Endothelial cell of umbilical vein (primary cell): ENCODE data around the gene NRSN1. TPM values are rescaled to one million over a fixed set of nuclear protein-coding genes. Genes with fewer than 3 reads are reported as not detected.

Source experiments
- BruUV-seq: library from RNA; stranded (reverse); fragments of 400-500 nt; replicated peaks from 2 replicates; lab custom pipeline; 2021; lab: Mats Ljungman, UMichigan
- CTCF ChIA-PET: fragments of 300-600, 350-600 bp; sonication (Branson Sonifier 250); formaldehyde crosslinking; loops from one replicate; lab custom pipeline; 2021; ENCODE audit warnings: antibody characterized with exemption, inconsistent platforms; lab: Charles Lee
- POLR2A ChIA-PET: fragments of 300-600, 350-600 bp; sonication (Branson Sonifier 250); formaldehyde crosslinking; loops from one replicate; lab custom pipeline; 2021; ENCODE audit warnings: antibody characterized with exemption, inconsistent platforms; lab: Charles Lee
- DNase-seq: peaks from one replicate; pipeline ENCODE4 v3.0.0-alpha.2; 2011; ENCODE audit warnings: low read depth, low spot score
- FAIRE-seq: peaks from 2 replicates; lab custom pipeline; 2011; peaks lifted over from hg19 to GRCh38; lab: Jason Lieb, UNC
- H2AFZ ChIP-seq: 2 replicates; pipeline ENCODE4 v1.6.0; 2012; ENCODE audit warnings: low read depth, low read length, control low read depth, inconsistent platforms
- H3K27ac ChIP-seq: 2 replicates; pipeline ENCODE4 v1.5.1; 2011; ENCODE audit warnings: low read depth, mild to moderate bottlenecking, control low read depth, low read length, moderate library complexity; ENCODE audit not compliant: insufficient read depth
- H3K27me3 ChIP-seq, 2 experiments: 2 replicates each; pipeline versions ENCODE4 v1.6.0 to v1.6.1; 2011; ENCODE audit warnings: low read length in 2 of 2, mixed read lengths in 1 of 2; ENCODE audit not compliant: control insufficient read depth in 2 of 2, insufficient read depth in 2 of 2
- H3K36me3 ChIP-seq, 2 experiments: 2 replicates in 1 of 2; 3 replicates in 1 of 2; pipeline ENCODE4 v1.5.1; 2011; ENCODE audit warnings: low read length in 2 of 2, mild to moderate bottlenecking in 1 of 2, moderate library complexity in 1 of 2; ENCODE audit not compliant: control insufficient read depth in 2 of 2, insufficient read depth in 2 of 2; ENCODE audit errors: extremely low read depth in 1 of 2
- H3K4me1 ChIP-seq: 3 replicates; pipeline ENCODE4 v1.5.1; 2011; ENCODE audit warnings: mild to moderate bottlenecking, low read length; ENCODE audit not compliant: control insufficient read depth, insufficient read depth; ENCODE audit errors: extremely low read depth
- H3K4me2 ChIP-seq: 2 replicates; pipeline ENCODE4 v1.6.1; 2011; ENCODE audit warnings: low read length, control low read depth, mixed read lengths; ENCODE audit not compliant: insufficient read depth
- H3K4me3 ChIP-seq, 3 experiments: fragments of 200-600 bp in 1 of 3; sonication (generic), shearing (Covaris generic) in 1 of 3; replicated peaks in 1 of 3; 2 replicates each; pipeline ENCODE4 v1.5.1; 2011 to 2016; ENCODE audit warnings: control low read depth in 3 of 3, low read length in 3 of 3, mild to moderate bottlenecking in 2 of 3, inconsistent platforms in 1 of 3, low read depth in 1 of 3, moderate library complexity in 1 of 3; ENCODE audit not compliant: insufficient read depth in 1 of 3
- H3K79me2 ChIP-seq: 2 replicates; pipeline ENCODE4 v1.6.0; 2012; ENCODE audit warnings: low read length, inconsistent platforms; ENCODE audit not compliant: control insufficient read depth, insufficient read depth
- H3K9ac ChIP-seq: replicated peaks from 2 replicates; pipeline ENCODE3; 2011; ENCODE audit warnings: low read length, control low read depth; ENCODE audit not compliant: insufficient read depth; ENCODE audit errors: extremely low read depth
- H3K9me1 ChIP-seq: replicated peaks from 3 replicates; pipeline ENCODE4 v1.6.0; 2011; ENCODE audit warnings: mild to moderate bottlenecking, low read length; ENCODE audit not compliant: control insufficient read depth, insufficient read depth; ENCODE audit errors: extremely low read depth
- H3K9me3 ChIP-seq: replicated peaks from 2 replicates; pipeline ENCODE4 v1.5.1; 2012; ENCODE audit warnings: low read length, inconsistent platforms; ENCODE audit not compliant: control insufficient read depth, insufficient read depth
- H4K20me1 ChIP-seq: replicated peaks from 2 replicates; pipeline ENCODE3; 2011; ENCODE audit warnings: mild to moderate bottlenecking, low read length; ENCODE audit not compliant: control insufficient read depth, insufficient read depth; ENCODE audit errors: extremely low read depth
- EZH2 ChIP-seq: IDR thresholded peaks from 2 replicates; pipeline ENCODE4 v1.6.1; 2012; ENCODE audit warnings: borderline replicate concordance, low read depth, mild to moderate bottlenecking, moderate library complexity, low read length, inconsistent platforms; ENCODE audit not compliant: severe bottlenecking
- FOS ChIP-seq: IDR thresholded peaks from 2 replicates; pipeline ENCODE4 v1.6.1; 2011; ENCODE audit warnings: mild to moderate bottlenecking, low read length, moderate library complexity, borderline replicate concordance; ENCODE audit not compliant: insufficient read depth
- GATA2 ChIP-seq: IDR thresholded peaks from 2 replicates; pipeline ENCODE4 v1.7.0; 2011; ENCODE audit warnings: low read depth, mild to moderate bottlenecking, moderate library complexity, mixed read lengths, low read length; ENCODE audit not compliant: insufficient read length, insufficient read depth
- JUN ChIP-seq: IDR thresholded peaks from 2 replicates; pipeline ENCODE4 v1.6.1; 2011; ENCODE audit warnings: borderline replicate concordance, low read depth; ENCODE audit not compliant: insufficient read length, insufficient read depth
- MYC ChIP-seq: IDR thresholded peaks from one replicate; pipeline ENCODE4 v1.6.1; 2011; ENCODE audit warnings: mild to moderate bottlenecking, low read depth, low read length
- POLR2A ChIP-seq: IDR thresholded peaks from 2 replicates; pipeline ENCODE4 v1.6.1; 2012; ENCODE audit warnings: low read depth, mild to moderate bottlenecking, control low read depth, low read length
- POLR2AphosphoS5 ChIP-seq: IDR thresholded peaks from 2 replicates; pipeline ENCODE4 v1.6.1; 2012; ENCODE audit warnings: low read depth, mild to moderate bottlenecking, control low read depth, low read length, moderate library complexity; ENCODE audit not compliant: insufficient read depth
- dilution Hi-C: fragments of 300-500 bp; cut with MboI; formaldehyde crosslinking; loops from one replicate; pipeline ENCODE4 v1.15.0; 2019; ENCODE audit warnings: low sequenced_read_pairs; ENCODE audit not compliant: extremely low pct_ligation_motif_present
- intact Hi-C: fragments of 100-400 bp; cut with micrococcal nuclease; formaldehyde crosslinking; loops from one replicate; pipeline ENCODE4 v1.10.0; 2022
- polyA plus RNA-seq, 4 experiments: library from polyadenylated mRNA; depleted of rRNA in 3 of 4; stranded (reverse) in 3 of 4; unstranded in 1 of 4; fragments of >200 nt; gene quantifications; 2 replicates each; pipeline versions ENCODE4 v1.2.1 to v1.2.3, GENCODE V29; 2011 to 2012; ENCODE audit warnings: missing spikeins in 1 of 4
- total RNA-seq: library from RNA; stranded (reverse); gene quantifications from 2 replicates; pipeline ENCODE4 v1.2.3, GENCODE V29; 2021
- TF ChIP-seq, protein P1 (sequence below): IDR thresholded peaks from 2 replicates; pipeline ENCODE4 v1.6.1; 2011; ENCODE audit not compliant: insufficient read depth, insufficient read length
- TF ChIP-seq, protein P2 (sequence below), 2 donors: IDR thresholded peaks; 1 replicate in 1 of 2; 2 replicates in 1 of 2; pipeline ENCODE4 v1.5.1; 2011; ENCODE audit warnings: low read length in 2 of 2, mild to moderate bottlenecking in 2 of 2, moderate library complexity in 2 of 2, control low read depth in 1 of 2, inconsistent platforms in 1 of 2, low read depth in 1 of 2; ENCODE audit not compliant: insufficient read depth in 1 of 2; ENCODE audit errors: extremely low read depth in 1 of 2

The NRSN1 gene
- total and polyA plus RNA-seq, 2 donors (not counting 3 experiments of a cell fraction or from before 2014, with no cell fraction given): not detected

DNA sequence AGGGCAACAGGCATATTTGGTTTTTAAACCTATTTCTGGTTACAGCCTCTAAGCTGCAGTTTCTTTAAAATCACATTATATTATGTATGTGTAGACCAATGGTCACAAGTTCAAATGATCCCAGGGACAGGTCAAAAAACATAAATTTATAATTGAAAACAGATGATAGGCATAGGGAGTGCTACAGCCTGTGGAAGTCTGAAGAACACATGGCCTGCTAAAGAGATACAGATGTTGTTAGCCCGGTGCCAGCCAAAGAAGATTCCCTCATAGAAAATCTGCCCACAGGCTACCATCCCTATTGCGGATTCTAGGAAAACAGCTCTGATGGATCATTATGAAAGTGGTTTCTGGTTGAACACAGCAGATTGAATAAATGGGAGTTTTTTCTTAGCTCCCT, 65.3 kb downstream of the NRSN1 start:
- FAIRE-seq (no peak), DNase-seq (no peak)
- Histone ChIP-seq H4K20me1 (no peaks in the 10 kb centered on the region), H3K9ac (no peak overlapping the region), H3K36me3 (no peaks in the 10 kb centered on the region), H3K4me1 (no peaks in the 10 kb centered on the region), H2AFZ (no peak overlapping the region), H3K79me2 (no peaks in the 10 kb centered on the region), H3K27me3 (no peaks in the 10 kb centered on the region), H3K4me2 (no peak overlapping the region), H3K9me1 (no peaks in the 10 kb centered on the region), H3K4me3 (no peak overlapping the region), H3K9me3 (no peaks in the 10 kb centered on the region), H3K27ac (no peak overlapping the region)
- BruUV-seq: no TSS peak
- TF ChIP-seq GATA2 (no peak), MYC (no peak), POLR2A (no peak), JUN (no peak), POLR2AphosphoS5 (no peak), EZH2 (no peak), FOS (no peak)
- TF ChIP-seq, protein P1, sequence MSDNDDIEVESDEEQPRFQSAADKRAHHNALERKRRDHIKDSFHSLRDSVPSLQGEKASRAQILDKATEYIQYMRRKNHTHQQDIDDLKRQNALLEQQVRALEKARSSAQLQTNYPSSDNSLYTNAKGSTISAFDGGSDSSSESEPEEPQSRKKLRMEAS: no peak
- TF ChIP-seq, protein P2, sequence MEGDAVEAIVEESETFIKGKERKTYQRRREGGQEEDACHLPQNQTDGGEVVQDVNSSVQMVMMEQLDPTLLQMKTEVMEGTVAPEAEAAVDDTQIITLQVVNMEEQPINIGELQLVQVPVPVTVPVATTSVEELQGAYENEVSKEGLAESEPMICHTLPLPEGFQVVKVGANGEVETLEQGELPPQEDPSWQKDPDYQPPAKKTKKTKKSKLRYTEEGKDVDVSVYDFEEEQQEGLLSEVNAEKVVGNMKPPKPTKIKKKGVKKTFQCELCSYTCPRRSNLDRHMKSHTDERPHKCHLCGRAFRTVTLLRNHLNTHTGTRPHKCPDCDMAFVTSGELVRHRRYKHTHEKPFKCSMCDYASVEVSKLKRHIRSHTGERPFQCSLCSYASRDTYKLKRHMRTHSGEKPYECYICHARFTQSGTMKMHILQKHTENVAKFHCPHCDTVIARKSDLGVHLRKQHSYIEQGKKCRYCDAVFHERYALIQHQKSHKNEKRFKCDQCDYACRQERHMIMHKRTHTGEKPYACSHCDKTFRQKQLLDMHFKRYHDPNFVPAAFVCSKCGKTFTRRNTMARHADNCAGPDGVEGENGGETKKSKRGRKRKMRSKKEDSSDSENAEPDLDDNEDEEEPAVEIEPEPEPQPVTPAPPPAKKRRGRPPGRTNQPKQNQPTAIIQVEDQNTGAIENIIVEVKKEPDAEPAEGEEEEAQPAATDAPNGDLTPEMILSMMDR (IDR thresholded peaks at IDR 0.05; ENCODE audit: extremely low read depth in 1 of 2, insufficient read depth in 1 of 2, low read depth in 1 of 2, low read length in 2 of 2): no peak
- ChIA-PET CTCF (no interaction called here), POLR2A (no interaction called here)
- intact Hi-C loops: no loop called here
- dilution Hi-C loops: no loop called here
